HG02938 (cell line): Measurements from ENCODE around the gene NFILZ.

ENCODE experiments used
- ATAC-seq: cut with Tn5 transposase; IDR thresholded peaks from one replicate; pipeline ENCODE4 v1.9.1; 2021; ENCODE audit warnings: mild to moderate bottlenecking, moderate library complexity; ENCODE audit not compliant: unreplicated experiment

Gene NFILZ

DNA sequence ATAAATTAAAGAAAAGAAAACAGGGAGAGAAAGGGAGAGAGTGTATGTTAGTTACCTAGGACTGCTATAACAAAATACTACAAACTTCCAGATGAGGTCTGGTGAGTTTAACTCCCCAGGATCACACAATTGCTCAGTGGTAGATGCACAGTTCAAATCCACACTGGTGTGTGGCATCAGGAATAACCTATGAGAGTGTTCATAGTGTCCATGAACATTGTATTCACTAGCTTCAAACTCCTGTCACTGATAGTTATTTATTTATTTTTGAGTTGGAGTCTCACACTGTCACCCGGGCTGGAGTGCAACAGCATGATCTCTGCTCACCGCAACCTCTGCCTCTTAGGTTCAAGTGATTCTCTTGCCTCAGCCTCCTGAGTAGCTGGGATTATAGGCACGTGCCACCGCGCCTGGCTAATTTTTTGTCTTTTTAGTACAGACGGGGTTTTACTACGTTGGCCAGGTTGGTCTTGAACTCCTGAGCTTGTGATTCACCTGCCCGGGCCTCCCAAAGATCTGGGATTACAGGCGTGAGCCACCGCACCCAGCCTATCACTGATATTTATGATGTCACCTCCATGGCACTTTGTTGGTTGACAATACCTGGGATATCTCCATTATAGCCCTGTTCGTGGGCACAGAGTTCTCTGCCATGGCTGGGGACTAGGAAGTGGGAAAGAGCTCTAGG is at the start of gene NFILZ:
Gene NFILZ (plus strand): TSS at position 638 of the 688 bp plus-strand sequence. CDS start 46,133 bp downstream, outside the sequence.
- no peak for ATAC-seq

DNA sequence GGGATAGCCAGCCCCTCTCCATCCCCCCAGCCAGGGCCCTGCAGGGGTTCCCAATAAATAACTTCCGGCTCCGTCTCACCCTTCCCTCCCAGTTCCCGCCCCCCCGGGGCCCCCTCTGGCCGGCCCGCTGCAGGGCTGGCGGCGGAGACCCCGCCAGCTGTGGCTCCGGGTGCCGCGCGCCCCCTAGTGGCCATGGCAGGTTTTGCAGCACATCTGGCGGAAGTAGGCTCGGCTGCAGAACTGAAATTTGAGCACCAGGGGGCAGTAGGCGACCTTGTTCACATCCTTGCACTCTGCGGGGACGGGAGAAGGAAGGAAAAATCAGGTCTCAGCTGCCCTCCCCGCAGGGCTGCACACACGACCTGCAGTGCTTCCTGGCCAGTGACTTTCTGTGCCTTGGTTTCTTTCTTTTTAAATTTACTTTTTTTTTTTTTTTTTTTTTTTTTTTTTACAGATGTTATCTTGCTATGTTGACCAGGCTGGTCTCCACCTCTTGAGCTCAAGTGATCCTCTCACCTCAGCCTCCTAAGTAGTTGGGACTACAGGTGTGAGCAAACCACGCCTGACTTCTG is 49.6 kb upstream of the NFILZ start:
- ATAC-seq: no peak

DNA sequence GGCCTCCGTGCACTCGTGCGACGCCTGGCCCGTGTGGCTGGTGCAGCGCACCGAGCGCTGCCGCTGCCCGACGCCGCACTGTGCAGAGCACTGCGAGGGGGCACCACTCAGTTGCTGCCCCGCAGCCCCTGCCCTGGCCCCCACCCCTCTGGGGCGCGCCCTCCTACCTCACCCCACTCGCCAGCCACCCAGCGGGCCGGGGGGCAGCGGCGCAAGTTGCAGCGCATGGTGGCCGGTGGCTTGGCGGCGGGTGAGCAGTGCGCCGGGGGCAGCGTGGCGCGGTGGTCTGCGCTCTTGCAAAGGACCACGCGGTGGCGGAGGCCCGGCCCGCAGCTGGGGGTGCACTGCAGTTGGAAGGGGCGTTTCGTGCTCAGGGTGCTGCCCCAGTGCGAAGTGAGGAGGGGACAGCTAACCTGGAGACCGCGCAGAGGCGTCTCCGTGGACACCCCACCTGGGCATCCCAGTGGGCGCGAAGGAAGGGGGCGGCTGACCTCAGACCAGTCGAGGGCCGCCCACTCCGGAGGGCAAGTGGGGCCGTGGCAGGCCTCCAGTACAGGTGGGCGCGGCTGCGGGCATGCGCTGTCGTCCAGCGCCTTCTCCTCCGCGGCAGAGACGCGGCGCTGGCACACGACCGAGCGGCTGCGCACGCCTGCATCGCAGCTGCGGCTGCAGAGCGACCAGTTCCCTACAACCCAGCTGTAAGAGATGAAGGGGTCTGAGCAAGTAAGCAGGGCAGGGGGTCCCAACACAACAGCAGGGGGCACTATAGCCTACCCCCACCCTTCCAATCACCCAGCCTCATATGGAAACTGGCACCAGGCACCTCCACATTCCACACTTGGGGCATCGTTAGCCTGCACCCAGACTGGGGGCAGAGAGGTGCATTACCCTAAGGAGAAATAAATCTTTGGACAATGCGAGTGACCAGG is 45.2 kb upstream of the NFILZ start:
- ATAC-seq: no peak

- no peak for ATAC-seq
Measured at GRCh38 chr19:8585894-8586750, 44.3 kb upstream of the NFILZ start.

GRCh38 chr19:8589177-8589714 is 41.2 kb upstream of the NFILZ start:
- ATAC-seq: no peak

GRCh38 chr19:8592231-8593009 is 38.0 kb upstream of the NFILZ start:
- ATAC-seq: no peak

GRCh38 chr19:8593931-8594330 is 36.5 kb upstream of the NFILZ start:
- no peak for ATAC-seq

DNA sequence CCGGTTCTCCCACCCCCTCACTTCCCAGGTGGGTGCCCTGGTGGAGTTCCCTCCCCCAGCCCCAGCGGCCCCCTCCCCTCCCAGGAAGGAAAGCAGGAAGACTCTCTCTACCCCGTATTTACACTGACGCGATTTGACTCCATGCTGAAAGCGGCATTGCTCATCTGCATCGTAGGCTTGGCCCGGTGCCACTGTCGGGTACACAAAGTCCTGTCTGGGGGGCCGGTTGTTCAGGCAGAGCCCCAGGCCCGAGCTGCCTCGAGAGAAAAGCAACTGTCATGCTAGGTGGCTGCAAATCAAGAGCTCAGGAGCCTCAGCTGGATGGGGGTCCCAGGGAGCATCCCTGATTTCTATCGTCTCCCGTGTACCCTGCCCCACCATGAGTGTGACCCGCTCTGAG is 34.8 kb upstream of the NFILZ start:
- ATAC-seq: no peak

GRCh38 chr19:8596168-8596567 is 34.3 kb upstream of the NFILZ start:
- no peak for ATAC-seq

GRCh38 chr19:8600064-8600463 is 30.4 kb upstream of the NFILZ start:
- ATAC-seq: no peak

DNA sequence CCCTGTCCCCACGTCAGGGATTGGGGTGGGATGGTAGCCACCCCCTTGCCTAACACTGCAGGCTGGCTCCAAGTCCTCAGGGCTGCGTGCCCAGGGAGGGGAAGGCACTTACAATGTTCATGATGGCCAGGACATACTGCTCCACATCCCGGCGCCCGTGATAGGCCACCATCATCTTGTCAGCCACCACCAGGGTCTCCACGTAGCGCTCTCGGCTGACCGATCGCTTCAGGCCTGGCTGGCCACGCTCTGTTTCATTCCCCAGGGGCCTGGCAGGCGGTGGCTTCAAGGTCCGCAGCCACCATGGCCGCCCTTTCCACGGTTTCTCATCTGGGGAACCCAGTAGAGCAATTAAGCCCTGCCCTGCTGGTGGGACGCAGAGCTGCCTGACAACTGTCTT is 29.6 kb upstream of the NFILZ start:
- no peak for ATAC-seq

- ATAC-seq: no peak
Measured at GRCh38 chr19:8601796-8602195, 28.6 kb upstream of the NFILZ start.

- ATAC-seq: no peak
Measured at GRCh38 chr19:8605514-8605913, 24.9 kb upstream of the NFILZ start.

DNA sequence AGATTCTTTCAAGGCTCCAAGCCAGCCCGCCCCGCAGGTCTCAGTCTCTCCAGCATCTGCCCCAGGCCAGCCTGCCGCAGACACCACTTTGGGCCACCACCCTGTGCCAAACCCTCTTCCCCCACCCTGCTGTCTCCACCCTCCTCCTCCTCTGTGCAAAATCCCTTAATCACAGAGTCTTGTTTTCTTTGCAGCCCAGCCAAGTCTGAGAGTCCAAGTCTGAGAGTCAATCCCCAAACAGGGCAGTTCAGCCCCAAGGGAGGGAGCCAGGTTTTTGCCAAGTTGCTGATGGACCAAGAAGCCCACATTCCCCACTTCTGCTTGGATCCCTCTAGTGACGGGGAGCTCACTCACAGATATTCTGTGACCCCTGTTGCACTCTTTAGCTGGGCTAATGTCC is 23.0 kb upstream of the NFILZ start:
- ATAC-seq: no peak

DNA sequence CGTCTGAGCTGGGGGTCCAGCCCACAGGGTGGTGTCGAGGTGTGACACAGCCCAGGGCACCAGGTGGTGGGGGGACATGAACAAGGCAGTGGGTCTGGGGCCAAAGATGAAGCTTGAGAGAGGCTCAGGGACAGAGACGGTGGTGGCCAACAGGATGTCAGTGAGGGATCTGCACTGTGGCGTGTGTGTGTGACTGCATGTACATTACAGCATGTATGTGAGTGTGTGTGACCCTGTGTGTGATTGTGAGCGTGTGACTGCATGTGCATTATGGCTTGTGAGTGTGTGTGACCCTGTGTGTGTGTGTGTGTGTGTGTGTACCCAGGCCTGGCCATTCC is 21.5 kb upstream of the NFILZ start:
- ATAC-seq: no peak

GRCh38 chr19:8609279-8610040 is 21.0 kb upstream of the NFILZ start:
- ATAC-seq: no peak

GRCh38 chr19:8610041-8610935 is 20.1 kb upstream of the NFILZ start, which contains the start of gene ADAMTS10:
TSS of gene ADAMTS10 (minus strand) at chr19:8610715. CDS start at chr19:8605710, 5,005 bp downstream.
- no peak for ATAC-seq

DNA sequence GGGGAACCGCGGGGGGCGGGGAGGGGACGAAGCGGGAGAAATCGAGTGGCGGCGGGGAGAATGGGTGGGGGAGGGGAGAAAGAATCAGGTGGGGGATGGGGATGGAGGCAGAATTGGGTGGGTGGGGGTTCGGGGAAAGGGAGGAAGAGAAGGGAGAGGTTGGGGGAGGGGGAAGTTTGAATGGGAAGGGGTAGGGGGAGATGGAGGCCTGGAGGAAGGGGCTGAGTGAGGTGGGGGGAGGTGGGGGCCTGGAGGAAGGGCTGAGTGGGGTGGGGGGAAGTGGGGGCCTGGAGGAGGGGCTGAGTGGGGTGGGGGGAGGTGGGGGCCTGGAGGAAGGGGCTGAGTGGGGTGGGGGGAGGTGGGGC is 19.5 kb upstream of the NFILZ start:
- ATAC-seq: no peak
